BLaER1 treated with 17β-estradiol and CSF1 and Interleukin-3, amounts not matched to agents 10 nM and 100 nM (cell line): ENCODE results near the gene SMARCD2.
"Not testable (repeated sequence)": the region's sequence is repeated elsewhere in the genome, so short reads cannot be mapped to it uniquely, and the experiment has no call there.

ENCODE experiments used
- H3K27ac ChIP-seq, 11 experiments: shearing (Covaris generic); formaldehyde crosslinking; 2 replicates each; pipeline ENCODE4 v1.8.1; 2022
- H3K27me3 ChIP-seq, 11 experiments: shearing (Covaris generic); formaldehyde crosslinking; 2 replicates each; pipeline ENCODE4 v1.8.1; 2022
- H3K36me3 ChIP-seq, 11 experiments: shearing (Covaris generic); formaldehyde crosslinking; 2 replicates each; pipeline ENCODE4 v1.8.1; 2022
- H3K4me1 ChIP-seq, 10 experiments: shearing (Covaris generic); formaldehyde crosslinking; 2 replicates each; pipeline ENCODE4 v1.8.1; 2022
- H3K4me2 ChIP-seq, 11 experiments: shearing (Covaris generic); formaldehyde crosslinking; 2 replicates each; pipeline ENCODE4 v1.8.1; 2022
- H3K4me3 ChIP-seq, 10 experiments: shearing (Covaris generic); formaldehyde crosslinking; 2 replicates each; pipeline ENCODE4 v1.8.1; 2022
- H3K9ac ChIP-seq, 11 experiments: shearing (Covaris generic); formaldehyde crosslinking; 2 replicates each; pipeline ENCODE4 v1.8.1; 2022
- H3K9me3 ChIP-seq, 11 experiments: shearing (Covaris generic); formaldehyde crosslinking; replicated peaks in 1 of 11; 2 replicates each; pipeline ENCODE4 v1.8.1; 2022
- H4K20me1 ChIP-seq, 11 experiments: shearing (Covaris generic); formaldehyde crosslinking; 2 replicates each; pipeline ENCODE4 v1.8.1; 2022
- Cebpa-rat ChIP-seq, 11 experiments: shearing (Covaris generic); IDR thresholded peaks; 2 replicates each; pipeline ENCODE4 v1.8.1; 2022

Gene SMARCD2

GRCh38 chr17:63848834-63849689 is 6.6 kb upstream of the SMARCD2 start:
- H3K27me3 ChIP-seq = no peaks in the 10 kb centered on the region
- H3K4me3 ChIP-seq = peak overlapping the region in 4 of 10 experiments; percentile 4 to 39 (median 19); a peak in 4 of 20 replicates
- H3K4me1 ChIP-seq = peaks cover 8 to 20% (median 16%) of the 10 kb centered on the region in 10 experiments
- H4K20me1 ChIP-seq = no peaks in the 10 kb centered on the region
- H3K36me3 ChIP-seq = no peaks in the 10 kb centered on the region
- peaks cover 6 to 21% (median 18%) of the 10 kb centered on the region in 11 experiments; a peak in 18 of 22 replicates for H3K9me3 ChIP-seq
- peak overlapping the region; percentile 48 to 85 (median 76); a peak in 20 of 22 replicates for H3K27ac ChIP-seq
- peak overlapping the region; percentile 60 to 81 (median 77); a peak in 21 of 22 replicates for H3K9ac ChIP-seq
- TF ChIP-seq Cebpa-rat (IDR thresholded peaks at IDR 0.05) = no peak
- H3K4me2 ChIP-seq = peak overlapping the region in 10 of 11 experiments; percentile 3 to 47 (median 22); a peak in 12 of 22 replicates

DNA sequence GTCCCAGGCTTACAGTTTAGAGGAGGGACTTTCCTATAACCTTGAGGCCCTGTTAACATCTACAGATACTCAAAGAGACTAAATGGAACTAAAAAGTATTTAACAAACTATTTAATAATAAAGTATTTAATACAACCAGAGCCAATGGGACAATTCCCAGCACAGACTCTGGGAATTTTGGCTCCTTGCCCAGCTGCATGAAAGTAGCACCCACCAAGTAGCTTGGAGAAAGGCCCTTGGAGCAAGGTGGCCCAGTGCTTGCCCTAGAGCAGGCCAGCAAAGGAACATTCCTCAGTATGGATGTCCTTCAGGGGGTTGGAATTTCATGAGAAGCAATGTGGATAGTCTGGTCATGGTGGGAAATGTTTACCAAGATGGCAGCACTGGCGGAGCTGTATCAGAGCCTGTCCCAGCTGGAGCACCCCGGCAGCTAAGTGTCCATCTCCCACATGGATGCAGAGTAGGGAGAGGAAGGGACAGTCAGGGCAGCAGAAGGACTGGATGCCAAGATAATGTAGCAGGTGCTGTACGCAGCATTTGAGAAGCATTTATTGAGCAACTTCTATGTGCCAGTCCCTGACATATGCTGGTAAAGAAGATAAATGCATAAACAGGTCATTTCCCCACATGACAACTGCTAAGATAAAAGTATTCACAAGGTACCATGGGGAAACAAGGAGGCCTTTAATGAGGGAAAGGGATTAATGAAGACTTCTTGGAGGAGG is 5.2 kb upstream of the SMARCD2 start:
- Histone ChIP-seq H3K9ac (no peak overlapping the region), H3K27ac (no peak overlapping the region), H3K9me3 (peaks cover 6 to 21% (median 18%) of the 10 kb centered on the region in 11 experiments; a peak in 18 of 22 replicates), H3K4me2 (no peak overlapping the region), H3K4me3 (no peak overlapping the region), H3K36me3 (no peaks in the 10 kb centered on the region), H3K4me1 (peaks cover 11 to 25% (median 21%) of the 10 kb centered on the region in 10 experiments), H3K27me3 (no peaks in the 10 kb centered on the region), H4K20me1 (no peaks in the 10 kb centered on the region)
- no peak for TF ChIP-seq Cebpa-rat (IDR thresholded peaks at IDR 0.05)

GRCh38 chr17:63845509-63845908 is 3.0 kb upstream of the SMARCD2 start:
- Histone ChIP-seq H3K36me3 (peaks cover 0 to 4% (median 0%) of the 10 kb centered on the region in 11 experiments; a peak in 2 of 22 replicates), H3K4me1 (peaks cover 20 to 33% (median 30%) of the 10 kb centered on the region in 10 experiments), H4K20me1 (peaks cover 13 to 19% (median 16%) of the 10 kb centered on the region in 11 experiments; a peak in 18 of 22 replicates), H3K27ac (peak overlapping the region in 4 of 11 experiments; percentile 93 to 98 (median 96); a peak in 3 of 22 replicates), H3K4me2 (peak overlapping the region in 4 of 11 experiments; percentile 87 to 95 (median 92); a peak in 7 of 22 replicates), H3K4me3 (no peak overlapping the region), H3K9ac (no peak overlapping the region), H3K27me3 (no peaks in the 10 kb centered on the region), H3K9me3 (peaks cover 6 to 21% (median 18%) of the 10 kb centered on the region in 11 experiments; a peak in 18 of 22 replicates)
- TF ChIP-seq Cebpa-rat (IDR thresholded peaks at IDR 0.05) = peak in 5 of 11 experiments; percentile 20 to 70 (median 47); a peak in 4 of 22 replicates

DNA sequence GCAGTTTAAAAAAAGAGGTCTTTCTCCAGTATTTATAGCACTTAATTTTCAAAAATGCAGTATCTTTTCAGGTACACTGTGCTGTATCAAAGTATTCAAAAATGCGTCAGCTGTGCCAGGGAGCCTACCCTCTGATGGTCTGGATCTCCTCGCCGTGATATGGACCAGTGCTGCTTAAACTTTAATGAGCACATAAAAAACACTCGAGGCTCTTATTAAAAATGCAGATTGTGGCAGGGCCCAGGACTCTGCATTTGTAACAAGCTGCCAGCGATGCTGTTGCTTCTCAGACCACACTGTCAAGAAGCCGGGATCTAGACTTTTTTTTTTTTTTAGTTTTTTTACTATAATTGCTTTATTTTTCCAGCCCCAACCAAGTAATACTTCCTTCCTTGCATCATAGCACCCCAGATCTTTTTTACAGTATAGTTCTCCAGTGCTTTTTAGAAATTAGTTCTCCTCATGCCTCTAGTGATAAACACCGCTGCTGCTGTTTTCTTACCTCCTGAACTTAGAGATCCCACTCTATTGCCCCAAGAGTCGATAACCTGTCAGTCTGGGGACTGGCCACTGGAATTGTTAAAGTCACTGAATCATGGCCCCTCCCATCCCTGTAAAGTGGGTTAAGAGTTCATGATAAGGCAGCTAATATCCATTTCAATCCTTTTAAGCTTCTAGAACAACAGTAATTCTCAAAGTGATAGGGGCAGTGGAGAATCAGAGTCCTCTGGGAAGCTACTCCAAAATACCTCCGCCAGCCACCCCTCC is 1.6 kb upstream of the SMARCD2 start:
- Histone ChIP-seq H3K4me2 (peak overlapping the region; percentile 85 to 95 (median 89)), H3K9ac (peak overlapping the region; percentile 82 to 99 (median 95); a peak in 21 of 22 replicates), H3K27ac (peak overlapping the region; percentile 90 to 98 (median 96); a peak in 21 of 22 replicates), H4K20me1 (peaks cover 20 to 34% (median 29%) of the 10 kb centered on the region in 11 experiments; a peak in 21 of 22 replicates), H3K4me3 (peak overlapping the region; percentile 78 to 100 (median 95); a peak in 19 of 20 replicates), H3K36me3 (peaks cover 0 to 5% (median 0%) of the 10 kb centered on the region in 11 experiments; a peak in 2 of 22 replicates), H3K9me3 (peaks cover 6 to 15% (median 12%) of the 10 kb centered on the region in 11 experiments; a peak in 18 of 22 replicates), H3K27me3 (no peaks in the 10 kb centered on the region), H3K4me1 (peaks cover 34 to 47% (median 44%) of the 10 kb centered on the region in 10 experiments)
- no peak for TF ChIP-seq Cebpa-rat (IDR thresholded peaks at IDR 0.05)

DNA sequence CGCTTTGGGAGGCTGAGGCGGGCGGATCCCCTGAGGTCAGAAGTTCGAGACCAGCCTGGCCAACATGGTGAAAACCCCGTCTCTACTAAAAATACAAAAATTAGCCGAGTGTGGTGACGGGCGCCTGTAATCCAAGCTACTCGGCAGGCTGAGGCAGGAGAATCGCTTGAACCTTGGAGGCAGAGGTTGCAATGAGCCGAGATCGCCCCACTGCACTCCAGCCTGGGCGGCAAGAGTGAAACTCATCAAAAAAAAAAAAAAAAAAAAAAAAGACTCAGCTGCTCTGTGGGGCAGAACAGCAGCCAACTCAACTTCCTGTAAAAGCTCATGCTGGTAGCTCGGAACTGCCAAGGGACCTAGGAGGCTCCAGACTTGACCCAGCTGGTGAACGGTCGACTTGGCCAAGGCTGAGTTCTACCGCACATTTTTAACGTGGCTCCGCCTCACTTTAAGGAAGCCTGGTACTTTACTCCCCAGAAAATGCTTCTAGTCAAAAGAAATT is 953 bp upstream of the SMARCD2 start:
- H3K4me2 ChIP-seq = peak overlapping the region; percentile 85 to 95 (median 89)
- not testable (repeated sequence) for H3K9me3 ChIP-seq, H3K36me3 ChIP-seq, H3K27me3 ChIP-seq
- peak overlapping the region; percentile 78 to 100 (median 95) for H3K4me3 ChIP-seq
- H3K9ac ChIP-seq = peak overlapping the region; percentile 82 to 99 (median 95)
- peaks cover 26 to 40% (median 36%) of the 10 kb centered on the region in 11 experiments for H4K20me1 ChIP-seq
- H3K27ac ChIP-seq = peak overlapping the region; percentile 90 to 98 (median 96)
- H3K4me1 ChIP-seq = peaks cover 41 to 54% (median 51%) of the 10 kb centered on the region in 10 experiments

DNA sequence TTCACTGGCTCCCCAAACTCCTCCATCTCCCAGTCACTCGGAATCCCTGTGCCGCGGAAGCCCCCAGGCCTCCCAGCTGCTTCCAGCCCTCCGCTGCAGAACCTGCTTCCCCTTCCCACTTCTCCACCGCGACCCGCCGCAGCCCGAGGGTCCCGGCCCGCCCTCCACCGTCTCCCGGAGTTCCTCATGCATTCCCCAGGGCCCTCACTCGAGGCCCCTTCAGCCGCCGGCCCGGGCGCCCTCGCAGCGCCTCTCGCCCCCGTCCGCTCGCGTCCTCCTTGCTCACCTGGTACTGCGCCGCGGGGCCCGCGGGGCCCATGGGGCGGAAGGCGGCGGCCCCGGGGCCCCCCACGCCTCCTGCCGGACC is 329 bp downstream of the SMARCD2 start:
- Histone ChIP-seq H3K27me3 (no peaks in the 10 kb centered on the region), H4K20me1 (peaks cover 39 to 53% (median 48%) of the 10 kb centered on the region in 11 experiments), H3K4me1 (peaks cover 53 to 67% (median 64%) of the 10 kb centered on the region in 10 experiments), H3K9me3 (no peaks in the 10 kb centered on the region), H3K9ac (peak overlapping the region; percentile 93 to 99 (median 96)), H3K27ac (peak overlapping the region; percentile 90 to 98 (median 96)), H3K4me2 (peak overlapping the region; percentile 97 to 100 (median 99)), H3K36me3 (peaks cover 5 to 18% (median 13%) of the 10 kb centered on the region in 11 experiments), H3K4me3 (peak overlapping the region; percentile 78 to 100 (median 95))
- TF ChIP-seq Cebpa-rat (IDR thresholded peaks at IDR 0.05) = no peak

- peak overlapping the region; percentile 90 to 98 (median 96) for H3K27ac ChIP-seq
- no peak for TF ChIP-seq Cebpa-rat (IDR thresholded peaks at IDR 0.05)
- H3K4me1 ChIP-seq = peaks cover 53 to 72% (median 70%) of the 10 kb centered on the region in 10 experiments
Measured at GRCh38 chr17:63841350-63842172, 924 bp downstream of the SMARCD2 start.

More at GRCh38 chr17:63841350-63842172, 924 bp downstream of the SMARCD2 start:
- Histone ChIP-seq H3K9me3 (no peaks in the 10 kb centered on the region), H3K4me3 (peak overlapping the region; percentile 78 to 100 (median 95)), H3K36me3 (peaks cover 11 to 24% (median 19%) of the 10 kb centered on the region in 11 experiments), H3K9ac (peak overlapping the region; percentile 93 to 99 (median 96)), H3K4me2 (peak overlapping the region; percentile 97 to 100 (median 99)), H3K27me3 (no peaks in the 10 kb centered on the region), H4K20me1 (peaks cover 45 to 59% (median 54%) of the 10 kb centered on the region in 11 experiments)
